HG03439 (cell line): ENCODE measurements around the gene ADAMTSL4.

ENCODE experiments used
- ATAC-seq: cut with Tn5 transposase; IDR thresholded peaks from one replicate; pipeline ENCODE4 v1.9.1; 2021; ENCODE audit warnings: mild to moderate bottlenecking, moderate library complexity; ENCODE audit not compliant: unreplicated experiment

Gene ADAMTSL4

DNA sequence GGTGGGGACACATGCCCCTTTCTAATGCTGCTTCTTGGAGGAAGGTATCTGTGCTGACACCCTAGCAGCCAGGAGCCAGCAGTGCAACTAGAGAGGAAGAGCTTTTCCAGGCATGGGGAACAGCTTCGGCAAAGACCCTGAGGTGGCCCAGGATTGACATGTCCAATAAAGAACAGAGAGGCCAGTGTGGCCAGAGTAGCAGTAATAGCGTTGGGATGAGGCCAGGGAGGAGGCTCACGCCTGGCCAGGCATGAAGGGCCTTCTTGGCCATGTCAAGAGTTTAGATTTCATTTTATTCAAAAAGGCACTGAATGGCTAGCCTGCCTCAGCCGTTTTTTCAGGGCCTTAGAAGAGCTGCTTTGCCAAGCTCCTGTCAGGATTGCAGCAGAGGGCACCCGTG is 16.3 kb upstream of the ADAMTSL4 start:
- ATAC-seq: no peak

DNA sequence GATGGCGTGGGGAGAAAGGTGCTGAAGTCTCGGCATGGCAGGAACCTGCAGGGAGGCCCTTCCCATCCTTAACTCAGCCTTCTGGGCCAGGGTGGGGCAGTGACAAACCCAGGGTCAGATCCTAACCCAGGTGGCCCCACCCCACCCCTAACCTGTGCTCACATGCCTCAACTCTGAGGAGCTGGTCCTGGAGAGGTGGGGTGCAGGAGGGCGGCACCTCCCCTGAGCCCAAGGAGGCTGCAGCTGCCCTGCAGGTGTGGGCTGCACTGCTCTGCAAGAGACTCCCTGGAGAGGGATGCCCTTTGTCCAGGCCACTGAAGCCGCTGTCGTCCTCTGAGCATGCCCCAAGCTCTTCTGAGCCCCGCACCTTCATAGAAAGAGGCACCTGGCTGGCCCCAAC is 15.2 kb upstream of the ADAMTSL4 start:
- no peak for ATAC-seq

DNA sequence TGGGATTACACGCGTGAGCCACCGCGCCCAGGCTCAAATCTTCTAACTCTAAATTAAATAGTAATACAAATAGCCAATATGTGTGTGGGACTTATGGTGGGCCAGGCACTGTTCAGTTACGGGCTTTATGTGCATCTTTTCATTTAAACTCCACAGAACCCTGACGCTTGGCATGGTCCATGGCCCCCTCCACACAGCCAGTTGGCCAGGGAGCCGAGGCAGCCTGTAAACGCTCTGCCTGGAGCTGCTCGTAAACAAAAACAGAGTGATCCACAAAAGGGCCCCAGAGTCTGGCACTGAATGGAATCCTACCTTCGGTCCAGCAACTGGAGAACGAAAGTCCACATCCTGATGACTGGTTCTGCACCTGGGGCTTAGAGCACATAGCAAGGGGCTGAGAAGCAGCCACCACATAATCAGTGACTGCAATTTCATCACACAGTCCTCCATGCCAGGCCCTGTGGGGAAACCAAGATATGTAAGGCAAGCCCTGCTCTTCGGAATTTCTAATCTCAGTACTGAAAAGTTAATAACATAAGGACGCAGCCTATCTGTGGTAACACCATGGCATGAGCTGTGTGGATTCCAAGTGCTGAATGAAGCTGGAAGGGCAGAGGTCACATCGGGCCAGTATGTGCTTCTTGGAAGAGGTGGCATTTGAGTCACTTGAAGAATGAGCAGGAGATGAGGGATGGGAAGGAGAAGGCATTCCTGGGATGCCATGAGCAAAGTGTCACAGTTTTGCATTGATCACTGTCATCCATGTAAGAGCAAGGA is 13.5 kb upstream of the ADAMTSL4 start:
- no peak for ATAC-seq

DNA sequence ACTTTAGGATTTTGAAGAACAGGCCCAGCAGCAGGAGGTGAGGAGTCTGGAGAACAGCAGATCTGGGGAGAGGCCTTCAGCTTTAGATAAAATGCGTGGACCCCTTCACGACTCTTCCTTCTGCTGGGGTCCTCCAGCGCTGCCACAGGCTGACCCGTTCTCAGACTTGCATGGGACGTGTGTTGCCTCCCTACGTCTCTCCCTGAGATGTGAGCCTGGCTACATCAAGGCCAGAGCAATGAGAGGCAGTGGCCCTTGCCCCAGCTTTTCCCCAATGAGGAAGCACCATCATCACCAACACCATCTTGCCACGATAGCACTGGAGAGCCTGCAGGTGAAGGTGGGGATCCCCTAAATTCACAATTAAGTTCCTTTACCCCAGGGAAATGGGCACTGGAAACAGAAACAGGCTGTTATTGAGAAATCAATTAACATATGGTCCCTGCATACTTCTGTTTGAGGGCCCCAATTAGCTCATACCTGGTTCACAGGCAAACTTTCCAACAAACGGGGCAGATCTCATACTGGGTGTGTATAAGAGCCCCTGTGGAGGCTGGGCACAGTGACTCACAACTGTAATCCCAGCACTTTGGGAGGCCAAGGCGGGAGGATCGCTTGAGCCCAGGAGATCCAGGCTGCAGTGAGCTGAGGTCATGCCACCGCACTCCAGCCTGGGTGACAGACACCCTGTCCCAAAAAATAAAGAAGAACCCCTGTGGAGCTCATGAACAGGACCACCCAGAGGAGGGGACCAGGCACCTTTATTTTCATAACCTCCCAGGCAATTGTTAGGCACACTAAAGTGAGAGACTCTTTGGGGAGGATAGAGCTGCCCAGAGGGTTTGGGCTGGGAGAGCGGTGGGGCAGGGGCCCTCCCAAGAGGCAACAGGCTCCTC is 12.1 kb upstream of the ADAMTSL4 start:
- ATAC-seq: no peak

DNA sequence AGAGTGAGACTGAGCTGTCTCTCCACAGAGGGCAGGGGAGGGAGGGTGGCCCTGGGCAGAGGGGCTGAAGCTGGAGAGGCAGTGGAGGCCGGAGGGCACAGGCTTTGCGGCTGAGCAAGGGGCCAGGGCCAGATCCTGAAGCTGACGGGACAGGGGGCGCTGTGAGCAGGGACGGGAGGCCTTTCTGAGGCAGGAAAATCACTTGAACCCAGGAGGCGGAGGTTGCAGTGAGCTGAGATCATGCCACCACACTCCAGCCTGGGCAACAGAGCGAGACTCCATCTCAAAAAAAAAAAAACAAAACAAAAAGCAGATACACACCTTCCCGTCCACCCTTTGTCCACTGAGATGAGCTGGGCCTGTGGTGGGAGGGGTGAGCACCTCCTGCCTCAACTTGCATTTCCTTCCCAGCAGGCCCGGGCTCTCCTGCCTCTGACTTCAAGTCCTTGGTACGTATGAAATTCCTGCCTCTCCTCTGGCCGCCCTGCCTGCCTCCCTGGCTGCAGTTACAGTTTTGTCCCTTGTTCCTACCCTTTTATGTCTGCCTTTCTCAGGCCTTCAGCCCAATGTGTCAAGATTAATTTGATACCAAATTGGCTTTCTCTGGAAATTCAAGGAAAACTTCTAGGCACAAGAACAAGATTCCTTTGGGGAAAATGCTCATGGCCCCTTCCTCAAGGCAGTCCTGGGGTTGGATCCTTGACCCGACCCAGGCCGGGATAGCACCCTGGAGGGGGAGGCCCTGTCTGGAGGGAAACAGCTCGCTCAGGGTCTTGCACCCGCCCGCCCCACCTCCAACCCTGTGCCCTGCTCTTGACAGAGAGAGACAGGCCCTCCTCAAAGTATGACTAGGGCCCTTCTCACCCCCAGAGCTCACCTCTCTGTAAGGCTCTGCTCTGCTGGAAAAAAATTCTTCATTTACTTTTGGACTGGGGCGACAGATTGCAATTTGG is 11.2 kb upstream of the ADAMTSL4 start:
- ATAC-seq: no peak

DNA sequence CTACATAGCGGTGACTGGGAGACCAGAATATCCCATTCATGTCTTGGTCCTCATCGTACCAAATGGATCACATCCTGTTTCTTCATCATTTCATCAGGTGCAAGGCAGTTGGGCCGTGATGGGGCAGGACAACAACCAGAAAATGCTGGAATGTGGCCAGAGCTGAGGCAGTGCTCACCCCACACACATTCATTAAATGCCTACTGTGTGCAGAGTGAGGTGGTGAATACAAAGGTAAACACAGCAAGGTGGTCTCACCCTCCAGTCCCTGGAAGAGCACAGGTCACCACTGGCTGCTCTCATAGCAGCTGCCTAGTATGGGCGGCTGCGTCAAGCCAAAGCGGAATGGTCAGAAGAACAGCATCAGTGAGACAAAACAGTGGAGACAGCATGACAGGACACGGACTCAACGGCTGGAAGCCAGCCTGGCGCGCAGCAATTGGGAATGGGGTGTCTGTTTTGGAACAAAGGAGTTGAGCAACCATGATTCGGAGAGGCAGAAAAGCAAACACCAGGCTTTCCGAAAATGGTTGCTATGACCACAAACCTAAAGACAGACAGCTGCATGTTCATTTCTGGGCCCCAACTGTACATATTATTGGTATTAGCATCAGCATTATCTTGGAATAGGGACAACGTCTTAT is 5.6 kb upstream of the ADAMTSL4 start:
- ATAC-seq: no peak

DNA sequence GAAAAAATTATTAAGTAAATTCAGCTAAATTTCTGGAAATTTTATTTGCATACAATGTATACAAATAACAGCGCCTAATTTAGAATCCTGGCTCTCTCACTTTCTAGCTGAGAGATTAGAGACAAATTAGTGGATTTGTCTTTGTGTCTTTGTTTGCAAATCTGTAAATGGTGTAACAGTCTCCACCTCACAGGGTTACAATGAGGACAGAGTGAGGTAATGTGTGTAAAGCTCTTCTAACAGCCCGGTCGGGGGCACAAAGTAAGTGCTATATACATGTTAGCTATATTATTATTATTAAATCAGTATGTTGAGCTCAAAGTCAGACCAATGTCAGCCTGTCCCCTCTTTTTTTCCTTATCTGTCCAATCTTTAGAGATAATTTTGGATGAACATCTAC is 5.0 kb upstream of the ADAMTSL4 start:
- no peak for ATAC-seq

DNA sequence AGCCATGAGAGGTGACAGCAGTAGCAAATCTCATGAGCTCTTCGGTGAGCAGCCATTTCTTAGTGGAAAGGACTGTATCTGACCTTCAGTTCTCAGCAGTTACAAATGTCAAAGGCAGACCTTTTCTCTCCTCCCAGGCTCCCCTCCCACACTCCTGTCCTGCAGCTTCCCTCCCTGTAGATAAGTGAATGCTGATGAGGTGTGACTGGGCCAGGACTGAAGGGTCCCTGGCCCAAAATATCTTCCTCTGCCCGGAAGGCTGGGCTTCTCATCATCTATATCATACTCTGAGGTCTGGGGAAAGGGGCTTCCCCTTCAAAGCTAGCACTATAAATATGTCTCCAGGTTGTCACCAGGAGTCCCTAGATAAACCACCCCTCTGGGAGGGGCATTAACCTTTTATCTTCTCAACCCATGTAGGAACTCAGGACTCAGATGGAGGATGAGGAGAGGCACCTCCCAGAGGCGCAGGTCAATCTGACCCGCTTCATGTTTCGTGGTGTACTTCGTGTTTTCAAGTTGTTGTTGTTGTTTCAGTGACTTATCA is 3.6 kb upstream of the ADAMTSL4 start:
- no peak for ATAC-seq

DNA sequence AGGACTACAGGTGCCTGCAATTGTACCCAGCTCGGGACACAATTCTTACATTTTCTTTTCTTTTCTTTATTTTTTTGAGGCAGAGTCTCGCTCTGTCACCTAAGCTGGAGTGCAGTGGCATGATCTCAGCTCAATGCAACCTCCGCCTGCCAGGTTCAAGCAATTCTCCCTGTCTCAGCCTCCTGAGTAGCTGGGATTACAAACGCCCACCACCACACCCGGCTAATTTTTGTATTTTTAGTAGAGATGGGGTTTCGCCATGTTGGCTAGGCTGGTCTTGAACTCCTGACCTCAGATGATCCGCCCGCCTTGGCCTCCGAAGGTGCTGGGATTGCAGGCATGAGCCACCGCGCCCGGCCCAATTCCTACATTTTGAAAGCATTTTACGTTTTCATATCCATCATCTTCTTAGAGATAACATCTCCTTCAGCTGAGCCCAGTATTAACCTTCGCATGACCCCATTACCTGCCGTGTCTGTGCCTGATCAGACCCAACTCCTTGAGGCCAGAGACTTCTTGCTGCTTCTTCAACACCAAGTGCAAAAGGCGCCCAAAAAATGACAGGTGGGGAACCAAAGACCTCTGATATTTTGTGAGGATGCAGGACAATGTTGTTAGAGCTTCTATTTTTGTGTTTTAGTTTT is 2.8 kb upstream of the ADAMTSL4 start:
- ATAC-seq: no peak

DNA sequence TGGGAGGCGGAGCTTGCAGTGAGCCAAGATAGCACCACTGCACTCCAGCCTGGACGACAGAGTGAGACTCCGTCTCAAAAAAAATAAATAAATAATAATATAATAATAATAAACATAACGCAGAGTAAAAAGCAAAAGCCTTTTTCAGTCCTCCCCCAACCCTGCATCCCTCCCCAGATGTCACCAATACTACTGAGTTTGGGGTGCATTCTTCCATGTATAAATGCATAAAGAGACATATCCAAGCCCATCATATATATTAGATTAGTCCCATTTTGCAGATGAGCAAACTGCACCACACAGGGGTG is 930 bp upstream of the ADAMTSL4 start:
- ATAC-seq: no peak

DNA sequence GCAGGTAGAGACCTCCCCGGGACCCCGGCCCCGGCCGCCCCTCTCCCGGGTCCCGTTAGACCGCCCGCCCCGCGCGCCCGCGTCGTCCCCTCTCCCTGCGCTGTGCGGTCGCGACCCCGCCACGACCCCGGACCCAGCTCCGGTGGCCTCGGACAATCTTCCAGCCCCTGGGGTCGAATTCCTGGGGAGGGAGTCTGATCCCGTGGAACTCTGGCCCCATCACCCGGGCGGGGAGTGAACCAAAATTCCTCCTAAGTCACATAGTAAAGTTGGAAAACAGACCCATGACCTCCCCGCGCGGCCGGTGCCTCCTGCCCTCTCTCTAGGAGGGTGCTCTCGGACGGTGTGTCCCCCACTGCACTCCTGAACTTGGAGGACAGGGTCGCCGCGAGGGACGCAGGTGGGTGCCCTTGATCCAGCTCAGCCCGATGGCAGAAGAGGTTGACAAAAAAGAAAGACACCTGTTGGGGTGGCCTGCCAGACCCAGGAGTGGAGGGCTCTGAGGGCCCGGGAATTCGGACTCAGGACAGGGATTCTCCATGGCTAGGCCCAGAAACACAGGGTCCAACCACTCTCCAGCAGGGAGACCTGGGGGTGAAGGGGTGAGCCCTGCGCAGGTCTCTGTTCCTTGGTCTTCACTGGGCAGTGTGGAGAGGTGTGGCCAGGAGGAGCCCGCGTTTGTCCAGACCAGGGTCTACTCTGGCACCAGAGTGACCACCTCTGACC is 451 bp downstream of the ADAMTSL4 start:
- no peak for ATAC-seq

DNA sequence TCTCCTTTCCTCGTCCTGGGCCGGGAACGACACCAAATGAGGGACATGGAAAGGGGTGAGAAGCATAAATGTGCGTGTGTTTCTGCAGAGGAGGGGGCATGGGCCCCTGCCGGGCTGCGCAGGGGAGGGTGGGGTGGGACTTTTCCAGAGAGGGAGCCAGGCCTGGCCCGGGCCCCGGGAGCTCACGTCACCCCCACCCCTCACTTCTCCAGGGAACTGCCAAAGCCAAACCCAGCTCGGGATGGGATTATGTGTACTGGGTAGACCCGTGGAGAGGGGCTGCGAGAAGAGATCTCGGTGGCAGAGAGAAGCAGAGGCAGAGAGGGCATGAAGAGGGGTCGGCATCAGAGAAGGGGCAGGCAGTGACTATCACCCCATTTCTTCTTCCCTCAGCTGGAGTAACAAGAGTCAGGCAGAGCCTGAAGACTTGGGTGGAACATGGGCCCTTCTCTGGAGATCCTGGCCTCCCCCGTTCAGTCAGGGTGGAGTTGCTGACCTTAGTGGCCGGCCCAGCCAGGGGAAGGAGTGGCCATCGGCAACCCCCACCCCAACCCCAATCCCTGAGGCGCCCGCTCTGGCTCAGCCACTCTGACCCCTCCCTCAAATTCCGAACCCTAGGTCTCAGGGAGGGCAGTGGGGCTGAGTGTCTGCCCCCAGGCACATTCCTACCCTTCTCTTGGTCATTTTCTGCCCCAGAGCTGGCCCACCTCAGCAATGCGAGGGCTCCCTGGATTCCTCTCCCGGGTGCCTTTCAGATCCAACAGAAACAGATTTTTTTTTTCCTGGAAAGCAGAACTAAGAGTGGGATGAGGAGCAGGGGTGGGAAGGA is 1.2 kb downstream of the ADAMTSL4 start:
- no peak for ATAC-seq

DNA sequence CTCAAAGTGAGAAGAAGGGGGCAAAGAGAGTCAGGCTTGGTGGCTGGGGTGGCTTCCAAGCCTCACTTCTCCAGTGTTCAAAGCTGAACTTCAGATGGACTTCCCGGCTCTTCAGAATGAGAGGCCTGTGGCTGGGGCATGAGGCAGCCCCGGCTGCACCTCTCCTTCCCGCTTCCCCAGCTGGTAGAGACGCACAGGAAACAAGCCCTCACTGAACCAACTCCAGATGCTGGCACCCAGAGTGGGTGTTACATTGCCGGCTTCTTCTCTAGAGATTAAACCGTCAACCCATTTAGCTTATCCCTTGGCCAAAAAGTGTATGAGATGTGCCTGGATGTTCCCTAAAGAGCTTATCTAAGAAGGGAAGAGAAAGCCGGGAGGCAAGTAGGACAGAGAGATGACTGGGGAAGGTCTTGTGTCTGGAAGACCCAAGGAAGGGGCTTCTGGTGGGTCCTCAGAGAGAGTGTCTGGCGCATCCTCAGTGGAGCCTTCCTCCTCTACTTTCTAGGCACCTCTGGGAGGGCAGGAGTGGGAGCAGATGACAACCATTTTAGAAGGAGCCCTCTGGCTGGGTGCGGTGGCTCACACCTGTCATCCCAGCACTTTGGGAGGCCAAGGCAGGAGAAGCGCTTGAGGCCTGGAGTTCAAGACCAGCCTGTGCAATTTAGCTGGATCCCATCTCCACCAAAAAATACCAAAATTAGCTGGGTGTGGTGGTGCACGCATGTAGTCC is 2.0 kb downstream of the ADAMTSL4 start:
- no peak for ATAC-seq

DNA sequence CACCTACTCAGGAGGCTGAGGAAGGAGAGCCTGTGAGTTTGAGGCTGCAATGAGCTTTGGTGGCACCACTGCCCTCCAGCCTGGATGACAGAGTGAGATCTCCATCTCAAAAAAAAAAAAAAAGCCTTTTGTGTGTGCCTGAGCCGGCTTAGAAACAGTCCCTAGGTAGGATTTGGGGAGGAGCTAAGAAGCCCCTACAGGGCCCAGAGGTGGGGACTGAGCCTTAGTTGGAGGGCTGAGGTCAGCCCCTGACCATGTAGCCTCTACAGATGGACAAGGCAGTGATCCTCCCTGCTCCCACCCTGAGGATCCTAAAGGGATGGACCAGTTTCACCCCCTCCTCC is 2.5 kb downstream of the ADAMTSL4 start:
- ATAC-seq: no peak

DNA sequence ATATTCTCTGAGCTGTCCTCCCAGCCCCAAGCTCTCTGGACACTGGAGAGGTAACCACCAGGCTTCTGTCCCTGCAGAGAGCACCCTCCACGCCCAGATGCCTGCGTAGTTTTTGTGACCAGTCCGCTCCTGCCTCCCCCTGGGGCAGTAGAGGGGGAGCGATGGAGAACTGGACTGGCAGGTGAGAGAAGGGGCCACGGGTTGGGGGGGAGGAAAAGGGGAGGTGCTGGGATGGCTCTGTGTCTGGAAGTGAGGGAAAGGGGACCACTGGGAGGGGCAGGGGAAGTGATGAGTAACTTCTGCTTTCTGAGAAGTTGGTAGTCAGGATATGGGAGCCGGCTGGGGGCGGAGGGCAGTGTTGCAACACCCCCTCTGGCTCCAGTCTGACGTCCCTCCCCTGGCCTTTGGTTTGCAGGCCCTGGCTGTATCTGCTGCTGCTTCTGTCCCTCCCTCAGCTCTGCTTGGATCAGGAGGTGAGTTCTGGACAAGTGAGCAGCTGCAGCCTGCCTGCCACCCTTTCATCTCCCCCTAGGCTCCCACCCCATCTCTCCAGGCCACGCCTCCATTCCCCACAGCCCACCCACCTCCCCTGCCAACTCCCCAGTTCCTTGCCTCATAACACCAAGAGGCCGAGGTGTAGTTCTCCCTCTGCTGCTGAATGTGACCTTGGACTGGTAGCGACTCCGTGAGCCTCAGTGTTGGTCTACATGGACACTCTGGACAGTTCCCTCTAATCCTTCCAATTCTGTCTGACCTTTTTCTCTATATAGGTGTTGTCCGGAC is 3.1 kb downstream of the ADAMTSL4 start:
- no peak for ATAC-seq

DNA sequence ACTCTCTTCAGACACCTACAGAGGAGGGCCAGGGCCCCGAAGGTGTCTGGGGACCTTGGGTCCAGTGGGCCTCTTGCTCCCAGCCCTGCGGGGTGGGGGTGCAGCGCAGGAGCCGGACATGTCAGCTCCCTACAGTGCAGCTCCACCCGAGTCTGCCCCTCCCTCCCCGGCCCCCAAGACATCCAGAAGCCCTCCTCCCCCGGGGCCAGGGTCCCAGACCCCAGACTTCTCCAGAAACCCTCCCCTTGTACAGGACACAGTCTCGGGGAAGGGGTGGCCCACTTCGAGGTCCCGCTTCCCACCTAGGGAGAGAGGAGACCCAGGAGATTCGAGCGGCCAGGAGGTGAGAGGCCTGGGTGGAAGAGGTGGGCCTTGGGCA is 3.7 kb downstream of the ADAMTSL4 start:
- no peak for ATAC-seq

DNA sequence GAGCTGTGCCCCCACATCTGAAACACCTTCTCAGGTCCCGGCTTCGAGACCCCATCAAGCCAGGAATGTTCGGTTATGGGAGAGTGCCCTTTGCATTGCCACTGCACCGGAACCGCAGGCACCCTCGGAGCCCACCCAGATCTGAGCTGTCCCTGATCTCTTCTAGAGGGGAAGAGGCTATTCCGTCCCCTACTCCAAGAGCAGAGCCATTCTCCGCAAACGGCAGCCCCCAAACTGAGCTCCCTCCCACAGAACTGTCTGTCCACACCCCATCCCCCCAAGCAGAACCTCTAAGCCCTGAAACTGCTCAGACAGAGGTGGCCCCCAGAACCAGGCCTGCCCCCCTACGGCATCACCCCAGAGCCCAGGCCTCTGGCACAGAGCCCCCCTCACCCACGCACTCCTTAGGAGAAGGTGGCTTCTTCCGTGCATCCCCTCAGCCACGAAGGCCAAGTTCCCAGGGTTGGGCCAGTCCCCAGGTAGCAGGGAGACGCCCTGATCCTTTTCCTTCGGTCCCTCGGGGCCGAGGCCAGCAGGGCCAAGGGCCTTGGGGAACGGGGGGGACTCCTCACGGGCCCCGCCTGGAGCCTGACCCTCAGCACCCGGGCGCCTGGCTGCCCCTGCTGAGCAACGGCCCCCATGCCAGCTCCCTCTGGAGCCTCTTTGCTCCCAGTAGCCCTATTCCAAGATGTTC is 4.3 kb downstream of the ADAMTSL4 start:
- no peak for ATAC-seq
